Mesendoderm (in vitro differentiated cells): ENCODE data around the gene B4GALNT1.
"Not testable (repeated sequence)": the region's sequence is repeated elsewhere in the genome, so short reads cannot be mapped to it uniquely, and the experiment has no call there.

Source experiments
- DNase-seq: peaks from one replicate; pipeline ENCODE4 v3.0.0; 2013
- H2AK5ac ChIP-seq: 2 replicates; pipeline ENCODE4 v1.6.1; 2013; ENCODE audit warnings: low read length, inconsistent platforms
- H2BK120ac ChIP-seq: 2 replicates; pipeline ENCODE4 v1.6.1; 2013; ENCODE audit warnings: low read depth, mild to moderate bottlenecking, low read length, moderate library complexity, mixed read lengths
- H2BK15ac ChIP-seq: replicated peaks from 2 replicates; pipeline ENCODE4 v1.6.1; 2013; ENCODE audit warnings: low read depth, mild to moderate bottlenecking, moderate library complexity
- H2BK5ac ChIP-seq: 2 replicates; pipeline ENCODE4 v1.6.1; 2013; ENCODE audit warnings: low read length, inconsistent platforms
- H3K18ac ChIP-seq: 2 replicates; pipeline ENCODE4 v1.6.1; 2013; ENCODE audit warnings: mild to moderate bottlenecking, low read length, mixed read lengths
- H3K23ac ChIP-seq: one replicate; pipeline ENCODE4 v1.6.1; 2013; ENCODE audit warnings: low read length
- H3K27ac ChIP-seq: 2 replicates; pipeline ENCODE4 v1.5.1; 2013; ENCODE audit warnings: low read depth, mild to moderate bottlenecking, inconsistent platforms, low read length, moderate library complexity
- H3K27me3 ChIP-seq: 2 replicates; pipeline ENCODE4 v1.6.1; 2013; ENCODE audit warnings: low read length, control low read depth, mild to moderate bottlenecking, inconsistent platforms; ENCODE audit not compliant: insufficient read depth, poor library complexity
- H3K36me3 ChIP-seq: 2 replicates; pipeline ENCODE4 v1.6.1; 2013; ENCODE audit warnings: low read length, inconsistent platforms; ENCODE audit not compliant: control insufficient read depth, insufficient read depth
- H3K4ac ChIP-seq: one replicate; pipeline ENCODE4 v1.6.1; 2013; ENCODE audit warnings: low read depth, mild to moderate bottlenecking, low read length, moderate library complexity
- H3K4me1 ChIP-seq: 2 replicates; pipeline ENCODE4 v1.6.1; 2013; ENCODE audit warnings: low read depth, low read length, inconsistent platforms; ENCODE audit not compliant: control insufficient read depth
- H3K4me2 ChIP-seq: 2 replicates; pipeline ENCODE4 v1.6.1; 2013; ENCODE audit warnings: low read length
- H3K4me3 ChIP-seq: 2 replicates; pipeline ENCODE4 v1.5.1; 2013; ENCODE audit warnings: mild to moderate bottlenecking, low read length
- H3K56ac ChIP-seq: one replicate; pipeline ENCODE4 v1.6.1; 2013; ENCODE audit warnings: low read length
- H3K79me1 ChIP-seq: 2 replicates; pipeline ENCODE4 v1.6.1; 2013; ENCODE audit warnings: low read length, inconsistent platforms
- H3K79me2 ChIP-seq: 2 replicates; pipeline ENCODE4 v1.6.1; 2013; ENCODE audit warnings: mild to moderate bottlenecking, low read length; ENCODE audit not compliant: control insufficient read depth, insufficient read depth
- H3K9ac ChIP-seq: 2 replicates; pipeline ENCODE4 v1.6.1; 2013; ENCODE audit warnings: low read length, inconsistent platforms
- H4K5ac ChIP-seq: one replicate; pipeline ENCODE4 v1.6.1; 2013; ENCODE audit warnings: low read length
- H4K8ac ChIP-seq: one replicate; pipeline ENCODE4 v1.6.1; 2013; ENCODE audit warnings: low read depth, mild to moderate bottlenecking, control low read depth, low read length, moderate library complexity
- WGBS: extraction: QIAGEN DNeasy Blood & Tissue Kit; methylation state at CpG from one replicate; pipeline ENCODE4 v1.1.7; 2013; ENCODE audit warnings: low lambda C conversion rate, missing lambda C conversion rate; ENCODE audit not compliant: insufficient coverage; ENCODE audit errors: extremely low coverage; 5-methylcytosine and 5-hydroxymethylcytosine counted together

The B4GALNT1 gene

GRCh38 chr12:57657744-57658143, 24.7 kb upstream of the B4GALNT1 start:
- Histone ChIP-seq H4K8ac (no peak overlapping the region), H2BK15ac (no peak overlapping the region), H2AK5ac (no peak overlapping the region), H2BK120ac (no peak overlapping the region), H3K79me2 (no peaks in the 10 kb centered on the region), H3K27me3 (no peaks in the 10 kb centered on the region), H3K56ac (no peak overlapping the region), H2BK5ac (no peak overlapping the region), H3K23ac (no peak overlapping the region), H3K27ac (no peak overlapping the region), H3K36me3 (no peaks in the 10 kb centered on the region), H3K4me3 (no peak overlapping the region), H3K4me1 (no peaks in the 10 kb centered on the region), H3K9ac (no peak overlapping the region), H3K18ac (no peak overlapping the region), H3K4me2 (no peak overlapping the region), H4K5ac (no peak overlapping the region), H3K79me1 (no peaks in the 10 kb centered on the region), H3K4ac (no peak overlapping the region)
- WGBS: no CpG with 5 or more reads among the region's 3 CpGs
- no peak for DNase-seq

- not testable (repeated sequence) for H4K8ac ChIP-seq, H3K4me1 ChIP-seq, H3K27ac ChIP-seq, H2BK120ac ChIP-seq, H3K4ac ChIP-seq, DNase-seq, H3K9ac ChIP-seq, H2AK5ac ChIP-seq, H2BK5ac ChIP-seq, H3K27me3 ChIP-seq, H3K4me2 ChIP-seq, H3K4me3 ChIP-seq, H3K79me2 ChIP-seq, H3K36me3 ChIP-seq, H3K23ac ChIP-seq, H3K18ac ChIP-seq, H3K79me1 ChIP-seq, H4K5ac ChIP-seq, H2BK15ac ChIP-seq, H3K56ac ChIP-seq
- no CpG with 5 or more reads among the region's 4 CpGs for WGBS
Observed at GRCh38 chr12:57656408-57656807, 23.4 kb upstream of the B4GALNT1 start.

- Histone ChIP-seq H3K23ac (no peak overlapping the region), H3K79me2 (no peaks in the 10 kb centered on the region), H4K5ac (no peak overlapping the region), H3K18ac (no peak overlapping the region), H2BK5ac (no peak overlapping the region), H3K27me3 (no peaks in the 10 kb centered on the region), H3K4me2 (no peak overlapping the region), H3K56ac (no peak overlapping the region), H3K4ac (no peak overlapping the region), H4K8ac (no peak overlapping the region), H2BK15ac (no peak overlapping the region), H3K79me1 (no peaks in the 10 kb centered on the region), H2AK5ac (no peak overlapping the region), H3K9ac (no peak overlapping the region), H3K4me3 (no peak overlapping the region), H2BK120ac (no peak overlapping the region), H3K4me1 (no peaks in the 10 kb centered on the region), H3K27ac (no peak overlapping the region), H3K36me3 (no peaks in the 10 kb centered on the region)
- no peak for DNase-seq
- no CpG with 5 or more reads among the region's 23 CpGs for WGBS
Observed at GRCh38 chr12:57655541-57656240, 22.7 kb upstream of the B4GALNT1 start.

GRCh38 chr12:57654042-57654441, 21.0 kb upstream of the B4GALNT1 start:
- no peaks in the 10 kb centered on the region for H3K4me1 ChIP-seq
- no CpG with 5 or more reads among the region's 3 CpGs for WGBS
- DNase-seq: no peak

GRCh38 chr12:57646659-57647049, 13.7 kb upstream of the B4GALNT1 start:
- not testable (repeated sequence) for H3K18ac ChIP-seq, H3K36me3 ChIP-seq, H3K79me2 ChIP-seq, H2AK5ac ChIP-seq, H3K4me1 ChIP-seq, H3K4me3 ChIP-seq, H3K27ac ChIP-seq, H4K5ac ChIP-seq, H3K4ac ChIP-seq, H3K79me1 ChIP-seq, H4K8ac ChIP-seq, H3K4me2 ChIP-seq, H3K9ac ChIP-seq, H3K56ac ChIP-seq, DNase-seq, H2BK120ac ChIP-seq, H3K27me3 ChIP-seq, H3K23ac ChIP-seq, H2BK15ac ChIP-seq, H2BK5ac ChIP-seq
- WGBS: no CpG with 5 or more reads among the region's 15 CpGs

More at GRCh38 chr12:57654042-57654441, 21.0 kb upstream of the B4GALNT1 start:
- H4K5ac ChIP-seq: no peak overlapping the region
- H2BK120ac ChIP-seq: no peak overlapping the region
- no peak overlapping the region for H2AK5ac ChIP-seq
- H4K8ac ChIP-seq: no peak overlapping the region
- no peaks in the 10 kb centered on the region for H3K79me1 ChIP-seq
- H3K23ac ChIP-seq: no peak overlapping the region
- H3K36me3 ChIP-seq: no peaks in the 10 kb centered on the region
- H3K79me2 ChIP-seq: no peaks in the 10 kb centered on the region
- H3K4me2 ChIP-seq: no peak overlapping the region
- H3K9ac ChIP-seq: no peak overlapping the region
- H3K4ac ChIP-seq: no peak overlapping the region
- no peak overlapping the region for H2BK15ac ChIP-seq
- H3K27me3 ChIP-seq: no peaks in the 10 kb centered on the region
- no peak overlapping the region for H3K27ac ChIP-seq
- H2BK5ac ChIP-seq: no peak overlapping the region
- H3K18ac ChIP-seq: no peak overlapping the region
- H3K56ac ChIP-seq: no peak overlapping the region
- no peak overlapping the region for H3K4me3 ChIP-seq
